Testis (tissue), 3 donors: ENCODE results near the gene OPCML. TPM values are rescaled to one million over a fixed set of nuclear protein-coding genes. Genes with fewer than 3 reads are reported as not detected.

Source experiments
- DNase-seq: peaks from one replicate; pipeline ENCODE4 v3.0.0-alpha.2; 2019
- H3K27ac ChIP-seq, 2 donors: fragments of 200-600 bp; sonication (generic); one replicate each; pipeline ENCODE4 v1.5.1; 2019
- H3K27me3 ChIP-seq: fragments of 200-600 bp; sonication (generic); one replicate; pipeline ENCODE4 v1.5.1; 2019
- H3K36me3 ChIP-seq: fragments of 200-600 bp; sonication (generic); one replicate; pipeline ENCODE4 v1.5.1; 2017; ENCODE audit warnings: low read depth; ENCODE audit errors: missing control alignments
- H3K4me1 ChIP-seq: fragments of 200-600 bp; sonication (generic); one replicate; pipeline ENCODE4 v1.5.1; 2019
- H3K4me3 ChIP-seq, 2 donors: fragments of 200-600 bp; sonication (generic); one replicate each; pipeline ENCODE4 v1.5.1; 2017 to 2019
- H3K9me3 ChIP-seq: fragments of 200-600 bp; sonication (generic); one replicate; pipeline ENCODE4 v1.5.1; 2017
- CTCF ChIP-seq, 3 experiments: fragments of 450-650 bp in 2 of 3; fragments of 200-600 bp in 1 of 3; sonication (generic) in 1 of 3; IDR thresholded peaks; one replicate each; pipeline ENCODE4 v1.5.1; 2016 to 2019; ENCODE audit warnings: antibody characterized with exemption in 3 of 3, mild to moderate bottlenecking in 2 of 3, moderate library complexity in 1 of 3
- POLR2A ChIP-seq: fragments of 450-650 bp; IDR thresholded peaks from one replicate; pipeline ENCODE4 v1.6.1; 2017; ENCODE audit warnings: antibody characterized with exemption, mild to moderate bottlenecking, moderate library complexity
- WGBS, 2 donors: methylation state at CpG; one replicate each; pipeline ENCODE4 v1.1.5; 2018; 5-methylcytosine and 5-hydroxymethylcytosine counted together
- intact Hi-C: fragments of 100-400 bp; cut with DNase I; formaldehyde crosslinking; loops from one replicate; pipeline ENCODE4 v1.15.1; 2023; ENCODE audit warnings: low total_unique reads
- polyA plus RNA-seq: library from polyadenylated mRNA; stranded (reverse); fragments of 350-450 nt; fragmentation: Illumina TruSeq; extraction: RNeasy Lipid Tissue Mini Kit (QIAGEN cat#74804); gene quantifications from one replicate; pipeline ENCODE4 v1.2.3, GENCODE V29; 2014; ENCODE audit warnings: low read depth, low replicate concordance; ENCODE audit not compliant: insufficient read depth
- total RNA-seq, 2 donors: library from RNA; depleted of rRNA; stranded (reverse); fragments of >200 nt; gene quantifications; one replicate each; pipeline ENCODE4 v1.2.3, GENCODE V29; 2016

OPCML gene
- total and polyA plus RNA-seq, 3 donors from 2014 or later = 0.16 to 2.7 (median 0.62) TPM

- TF ChIP-seq POLR2A = no peak
- Histone ChIP-seq H3K36me3 (no peaks in the 10 kb centered on the region), H3K27ac (no peak overlapping the region), H3K9me3 (no peaks in the 10 kb centered on the region), H3K4me3 (no peak overlapping the region), H3K4me1 (no peaks in the 10 kb centered on the region), H3K27me3 (no peaks in the 10 kb centered on the region)
- intact Hi-C loops = no loop called here
- DNase-seq = no peak
- 25 to 39% methylated on average over 9 of the region's 9 CpGs for whole genome bisulfite sequencing, 2 donors
Observed at GRCh38 chr11:132605825-132606570, 926.3 kb downstream of the OPCML start.

GRCh38 chr11:132604431-132604830 is 927.9 kb downstream of the OPCML start:
- no peak for TF ChIP-seq POLR2A
- no peak for TF ChIP-seq CTCF (IDR thresholded peaks at IDR 0.05)
- no peaks in the 10 kb centered on the region for H3K9me3 ChIP-seq
- no peaks in the 10 kb centered on the region for H3K4me1 ChIP-seq
- H3K27me3 ChIP-seq = no peaks in the 10 kb centered on the region
- H3K4me3 ChIP-seq = no peak overlapping the region
- WGBS, 2 donors = 42 to 68% methylated on average over 2 of the region's 2 CpGs
- no peak for DNase-seq
- intact Hi-C loops = no loop called here
- no peaks in the 10 kb centered on the region for H3K36me3 ChIP-seq
- H3K27ac ChIP-seq = no peak overlapping the region

- Histone ChIP-seq H3K4me3 (no peak overlapping the region), H3K36me3 (no peaks in the 10 kb centered on the region), H3K9me3 (no peaks in the 10 kb centered on the region), H3K27ac (no peak overlapping the region), H3K4me1 (no peaks in the 10 kb centered on the region), H3K27me3 (no peaks in the 10 kb centered on the region)
- no peak for TF ChIP-seq CTCF (IDR thresholded peaks at IDR 0.05)
- no peak for TF ChIP-seq POLR2A
- intact Hi-C loops = no loop called here
- 73 to 80% methylated on average over 2 of the region's 2 CpGs for WGBS, 2 donors
- no peak for DNase-seq
Observed at GRCh38 chr11:132601875-132602274, 930.4 kb downstream of the OPCML start.

- H3K4me1 ChIP-seq = no peaks in the 10 kb centered on the region
- intact Hi-C loops = no loop called here
- TF ChIP-seq CTCF (IDR thresholded peaks at IDR 0.05) (no peak), POLR2A (no peak)
- no peak for DNase-seq
- WGBS, 2 donors = 35 to 50% methylated on average over 1 of the region's 1 CpG
- H3K27ac ChIP-seq = no peak overlapping the region
- no peaks in the 10 kb centered on the region for H3K9me3 ChIP-seq
- no peaks in the 10 kb centered on the region for H3K27me3 ChIP-seq
- no peak overlapping the region for H3K4me3 ChIP-seq
- no peaks in the 10 kb centered on the region for H3K36me3 ChIP-seq
Observed at GRCh38 chr11:132595711-132596134, 936.6 kb downstream of the OPCML start.

- no peak for DNase-seq
- TF ChIP-seq POLR2A (no peak), CTCF (IDR thresholded peaks at IDR 0.05) (no peak)
- Histone ChIP-seq H3K27me3 (no peaks in the 10 kb centered on the region), H3K4me3 (no peak overlapping the region), H3K4me1 (no peaks in the 10 kb centered on the region), H3K9me3 (no peaks in the 10 kb centered on the region), H3K36me3 (no peaks in the 10 kb centered on the region), H3K27ac (no peak overlapping the region)
- intact Hi-C loops = no loop called here
- 69 to 76% methylated on average over 1 of the region's 1 CpG for WGBS, 2 donors
Observed at GRCh38 chr11:132595246-132595645, 937.1 kb downstream of the OPCML start.
